NCI-H1092 treated with DMSO at 0.1 percent for 48 hours (cell line): ENCODE data around the gene MTA1.

Experiments
- DNase-seq: peaks from one replicate; lab custom pipeline; 2025; lab: John Stamatoyannopoulos, UW

The MTA1 gene

GRCh38 chr14:105465209-105466031 lies 45.8 kb downstream of the MTA1 start:
- DNase-seq: no peak

- DNase-seq: no peak
Measured at GRCh38 chr14:105466531-105467248, 47.1 kb downstream of the MTA1 start.

GRCh38 chr14:105467249-105467941 lies 47.8 kb downstream of the MTA1 start:
- no peak for DNase-seq

GRCh38 chr14:105467942-105468471 lies 48.4 kb downstream of the MTA1 start:
- DNase-seq: no peak

- DNase-seq: no peak
Measured at GRCh38 chr14:105468621-105469241, 49.1 kb downstream of the MTA1 start.

GRCh38 chr14:105469456-105470349 lies 50.1 kb downstream of the MTA1 start:
- DNase-seq: no peak

- DNase-seq: peak; percentile 67
Measured at GRCh38 chr14:105470350-105471296, 51.0 kb downstream of the MTA1 start.

- no peak for DNase-seq
Measured at GRCh38 chr14:105471297-105471821, 51.7 kb downstream of the MTA1 start.

GRCh38 chr14:105471823-105472485 lies 52.3 kb downstream of the MTA1 start:
- no peak for DNase-seq

- DNase-seq: peak; percentile 68
Measured at GRCh38 chr14:105472486-105472991, 52.9 kb downstream of the MTA1 start.

- DNase-seq: peak; percentile 68
Measured at GRCh38 chr14:105473033-105473676, 53.5 kb downstream of the MTA1 start.

GRCh38 chr14:105473677-105474482 lies 54.3 kb downstream of the MTA1 start:
- peak; percentile 86 for DNase-seq

- peak; percentile 51 for DNase-seq
Measured at GRCh38 chr14:105474483-105475268, 55.0 kb downstream of the MTA1 start, which contains the start of gene CRIP2. Gene CRIP2, plus strand, starts transcription at chr14:105474821. Its CDS starts 42 bp downstream, at chr14:105474863.

GRCh38 chr14:105475269-105476096 lies 55.9 kb downstream of the MTA1 start:
- DNase-seq: peak; percentile 71

- peak; percentile 65 for DNase-seq
Measured at GRCh38 chr14:105476097-105476830, 56.6 kb downstream of the MTA1 start.
